HepG2 (cell line): ENCODE data around the gene SYPL2. TPM values are rescaled to one million over a fixed set of nuclear protein-coding genes. Genes with fewer than 3 reads are reported as not detected.
A peak's percentile ranks its signal among the peaks of the same experiment; 100 is the strongest.

Experiments
- CREM ChIP-seq, 2 experiments: sonication (generic) in 1 of 2; formaldehyde crosslinking in 1 of 2; IDR thresholded peaks; 2 replicates each; pipeline versions ENCODE4 v1.4.0 to v1.6.1; 2016 to 2020; ENCODE audit warnings: antibody characterized with exemption in 1 of 2, mild to moderate bottlenecking in 1 of 2, missing genetic modification reagents in 1 of 2
- MAZ ChIP-seq, 2 experiments: sonication (generic) in 1 of 2; formaldehyde crosslinking in 1 of 2; IDR thresholded peaks; 2 replicates each; pipeline versions ENCODE4 v1.5.0 to v1.6.1; 2012 to 2020; ENCODE audit warnings: low read depth in 2 of 2, mild to moderate bottlenecking in 2 of 2, borderline replicate concordance in 1 of 2, improper control_type of control experiment in 1 of 2, low read length in 1 of 2, missing genetic modification reagents in 1 of 2, moderate library complexity in 1 of 2
- MIER2 ChIP-seq: IDR thresholded peaks from 2 replicates; pipeline ENCODE4 v1.6.1; 2016; ENCODE audit warnings: missing biosample characterization, missing genetic modification reagents
- RAD21 ChIP-seq: fragments of 450-650 bp; formaldehyde crosslinking; IDR thresholded peaks from 2 replicates; pipeline ENCODE4 v1.5.0; 2020; ENCODE audit warnings: mild to moderate bottlenecking
- SSRP1 ChIP-seq: IDR thresholded peaks from 2 replicates; pipeline ENCODE4 v1.6.1; 2016; ENCODE audit warnings: control low read depth
- TOE1 ChIP-seq: sonication (generic); formaldehyde crosslinking; IDR thresholded peaks from 2 replicates; pipeline ENCODE4 v1.4.0; 2020; ENCODE audit warnings: mild to moderate bottlenecking, missing genetic modification reagents
- ZBTB1 ChIP-seq: sonication (generic); formaldehyde crosslinking; IDR thresholded peaks from 2 replicates; pipeline ENCODE4 v1.4.0; 2020; ENCODE audit warnings: missing genetic modification reagents, borderline replicate concordance
- ZNF563 ChIP-seq: sonication (generic); formaldehyde crosslinking; IDR thresholded peaks from 2 replicates; pipeline ENCODE4 v1.8.0; 2022; ENCODE audit warnings: mild to moderate bottlenecking, moderate library complexity, missing genetic modification reagents
- ZNF674 ChIP-seq: sonication (generic); formaldehyde crosslinking; IDR thresholded peaks from 2 replicates; pipeline ENCODE4 v1.5.0; 2020; ENCODE audit warnings: low read depth, mild to moderate bottlenecking, missing genetic modification reagents
- polyA plus RNA-seq, 8 experiments: library from polyadenylated mRNA; depleted of rRNA in 3 of 8; stranded (reverse) in 7 of 8; unstranded in 1 of 8; fragments of >200 nt; fragmentation: Illumina TruSeq in 4 of 8; extraction: Trizol in 4 of 8; gene quantifications; 2 replicates each; pipeline versions ENCODE4 v1.2.1 to v1.2.3, GENCODE V29; 2011 to 2016; ENCODE audit warnings: low read depth in 4 of 8, missing spikeins in 1 of 8, mixed read lengths in 1 of 8; ENCODE audit not compliant: insufficient read depth in 1 of 8
- total RNA-seq, 5 experiments: library from RNA; depleted of rRNA; stranded (reverse); fragments of >200 nt; fragmentation: Illumina TruSeq; extraction: Trizol; gene quantifications; 2 replicates each; pipeline ENCODE4 v1.2.3, GENCODE V29; 2016; ENCODE audit warnings: low read depth in 1 of 5
- TF ChIP-seq, protein P1 (sequence below): sonication (generic); formaldehyde crosslinking; IDR thresholded peaks from 2 replicates; pipeline ENCODE4 v1.5.0; 2020; ENCODE audit warnings: mild to moderate bottlenecking, missing genetic modification reagents
- TF ChIP-seq, protein P2 (sequence below), 2 experiments: sonication (generic) in 1 of 2; formaldehyde crosslinking in 1 of 2; IDR thresholded peaks; 2 replicates each; pipeline versions ENCODE4 v1.4.0 to v1.6.1; 2016 to 2020; ENCODE audit warnings: borderline replicate concordance in 1 of 2, low read depth in 1 of 2, mild to moderate bottlenecking in 1 of 2, missing genetic modification reagents in 1 of 2
- TF ChIP-seq, protein P3 (sequence below): sonication (generic); formaldehyde crosslinking; IDR thresholded peaks from 2 replicates; pipeline ENCODE4 v1.5.0; 2020; ENCODE audit warnings: missing genetic modification reagents, mild to moderate bottlenecking, borderline replicate concordance
- TF ChIP-seq, protein P4 (sequence below): sonication (generic); formaldehyde crosslinking; IDR thresholded peaks from 2 replicates; pipeline ENCODE4 v1.4.0; 2020; ENCODE audit warnings: missing genetic modification reagents
- TF ChIP-seq, protein P5 (sequence below): sonication (generic); formaldehyde crosslinking; IDR thresholded peaks from 2 replicates; pipeline ENCODE4 v1.8.1; 2022; ENCODE audit warnings: mild to moderate bottlenecking, missing genetic modification reagents

Gene SYPL2
- total and polyA plus RNA-seq, 2 of the 13 experiments (the other 11 are each of a cell fraction or from before 2014, with no cell fraction given), result 0.17 to 0.24 TPM

DNA sequence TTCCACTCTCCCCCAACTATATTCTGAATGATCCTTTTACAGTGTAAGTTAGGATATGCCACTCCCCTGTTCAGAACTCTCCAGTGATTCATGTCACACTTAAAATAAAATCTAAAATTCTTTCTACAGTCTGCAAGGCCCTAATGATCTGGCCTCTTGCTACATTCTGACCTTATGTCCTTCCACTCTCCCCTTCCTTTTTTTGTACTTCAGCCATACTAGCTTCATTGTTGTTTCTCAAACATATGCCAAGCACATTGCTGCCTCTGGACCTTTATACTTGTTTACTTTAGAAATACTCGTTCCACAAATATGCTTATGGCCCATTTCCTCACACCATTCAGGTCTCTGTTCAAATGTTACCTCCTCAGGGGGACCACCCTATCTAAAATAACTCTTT is 25.3 kb upstream of the SYPL2 start (continued):
- peak; percentile 36; the same call in 1 of the 2 replicates for TF ChIP-seq CREM (IDR thresholded peaks at IDR 0.05)
- TF ChIP-seq CREM (CRISPR knock-in tag; IDR thresholded peaks at IDR 0.05), result no peak
- TF ChIP-seq ZNF563 (CRISPR knock-in tag), result no peak
- TF ChIP-seq, protein P1, sequence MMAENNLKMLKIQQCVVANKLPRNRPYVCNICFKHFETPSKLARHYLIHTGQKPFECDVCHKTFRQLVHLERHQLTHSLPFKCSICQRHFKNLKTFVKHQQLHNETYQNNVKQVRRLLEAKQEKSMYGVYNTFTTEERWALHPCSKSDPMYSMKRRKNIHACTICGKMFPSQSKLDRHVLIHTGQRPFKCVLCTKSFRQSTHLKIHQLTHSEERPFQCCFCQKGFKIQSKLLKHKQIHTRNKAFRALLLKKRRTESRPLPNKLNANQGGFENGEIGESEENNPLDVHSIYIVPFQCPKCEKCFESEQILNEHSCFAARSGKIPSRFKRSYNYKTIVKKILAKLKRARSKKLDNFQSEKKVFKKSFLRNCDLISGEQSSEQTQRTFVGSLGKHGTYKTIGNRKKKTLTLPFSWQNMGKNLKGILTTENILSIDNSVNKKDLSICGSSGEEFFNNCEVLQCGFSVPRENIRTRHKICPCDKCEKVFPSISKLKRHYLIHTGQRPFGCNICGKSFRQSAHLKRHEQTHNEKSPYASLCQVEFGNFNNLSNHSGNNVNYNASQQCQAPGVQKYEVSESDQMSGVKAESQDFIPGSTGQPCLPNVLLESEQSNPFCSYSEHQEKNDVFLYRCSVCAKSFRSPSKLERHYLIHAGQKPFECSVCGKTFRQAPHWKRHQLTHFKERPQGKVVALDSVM (CRISPR knock-in tag), result no peak
- TF ChIP-seq, protein P2, sequence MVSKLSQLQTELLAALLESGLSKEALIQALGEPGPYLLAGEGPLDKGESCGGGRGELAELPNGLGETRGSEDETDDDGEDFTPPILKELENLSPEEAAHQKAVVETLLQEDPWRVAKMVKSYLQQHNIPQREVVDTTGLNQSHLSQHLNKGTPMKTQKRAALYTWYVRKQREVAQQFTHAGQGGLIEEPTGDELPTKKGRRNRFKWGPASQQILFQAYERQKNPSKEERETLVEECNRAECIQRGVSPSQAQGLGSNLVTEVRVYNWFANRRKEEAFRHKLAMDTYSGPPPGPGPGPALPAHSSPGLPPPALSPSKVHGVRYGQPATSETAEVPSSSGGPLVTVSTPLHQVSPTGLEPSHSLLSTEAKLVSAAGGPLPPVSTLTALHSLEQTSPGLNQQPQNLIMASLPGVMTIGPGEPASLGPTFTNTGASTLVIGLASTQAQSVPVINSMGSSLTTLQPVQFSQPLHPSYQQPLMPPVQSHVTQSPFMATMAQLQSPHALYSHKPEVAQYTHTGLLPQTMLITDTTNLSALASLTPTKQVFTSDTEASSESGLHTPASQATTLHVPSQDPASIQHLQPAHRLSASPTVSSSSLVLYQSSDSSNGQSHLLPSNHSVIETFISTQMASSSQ (IDR thresholded peaks at IDR 0.05; ENCODE audit: low read depth), result no peak
- TF ChIP-seq, protein P2 (CRISPR knock-in tag; IDR thresholded peaks at IDR 0.05; ENCODE audit: borderline replicate concordance), result no peak
- TF ChIP-seq, protein P3, sequence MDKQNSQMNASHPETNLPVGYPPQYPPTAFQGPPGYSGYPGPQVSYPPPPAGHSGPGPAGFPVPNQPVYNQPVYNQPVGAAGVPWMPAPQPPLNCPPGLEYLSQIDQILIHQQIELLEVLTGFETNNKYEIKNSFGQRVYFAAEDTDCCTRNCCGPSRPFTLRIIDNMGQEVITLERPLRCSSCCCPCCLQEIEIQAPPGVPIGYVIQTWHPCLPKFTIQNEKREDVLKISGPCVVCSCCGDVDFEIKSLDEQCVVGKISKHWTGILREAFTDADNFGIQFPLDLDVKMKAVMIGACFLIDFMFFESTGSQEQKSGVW (CRISPR knock-in tag), result no peak
- no peak for TF ChIP-seq ZBTB1 (CRISPR knock-in tag)
- TF ChIP-seq, protein P4, sequence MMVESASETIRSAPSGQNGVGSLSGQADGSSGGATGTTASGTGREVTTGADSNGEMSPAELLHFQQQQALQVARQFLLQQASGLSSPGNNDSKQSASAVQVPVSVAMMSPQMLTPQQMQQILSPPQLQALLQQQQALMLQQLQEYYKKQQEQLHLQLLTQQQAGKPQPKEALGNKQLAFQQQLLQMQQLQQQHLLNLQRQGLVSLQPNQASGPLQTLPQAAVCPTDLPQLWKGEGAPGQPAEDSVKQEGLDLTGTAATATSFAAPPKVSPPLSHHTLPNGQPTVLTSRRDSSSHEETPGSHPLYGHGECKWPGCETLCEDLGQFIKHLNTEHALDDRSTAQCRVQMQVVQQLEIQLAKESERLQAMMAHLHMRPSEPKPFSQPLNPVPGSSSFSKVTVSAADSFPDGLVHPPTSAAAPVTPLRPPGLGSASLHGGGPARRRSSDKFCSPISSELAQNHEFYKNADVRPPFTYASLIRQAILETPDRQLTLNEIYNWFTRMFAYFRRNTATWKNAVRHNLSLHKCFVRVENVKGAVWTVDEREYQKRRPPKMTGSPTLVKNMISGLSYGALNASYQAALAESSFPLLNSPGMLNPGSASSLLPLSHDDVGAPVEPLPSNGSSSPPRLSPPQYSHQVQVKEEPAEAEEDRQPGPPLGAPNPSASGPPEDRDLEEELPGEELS, result 0 out of 2 replicates have a peak, but pooled peaks have one; percentile 44
- TF ChIP-seq MAZ (IDR thresholded peaks at IDR 0.05; ENCODE audit: borderline replicate concordance, low read depth, low read length), result no peak
- TF ChIP-seq MAZ (CRISPR knock-in tag; IDR thresholded peaks at IDR 0.05; ENCODE audit: low read depth), result no peak
- TF ChIP-seq TOE1 (CRISPR knock-in tag), result no peak
- TF ChIP-seq, protein P5, sequence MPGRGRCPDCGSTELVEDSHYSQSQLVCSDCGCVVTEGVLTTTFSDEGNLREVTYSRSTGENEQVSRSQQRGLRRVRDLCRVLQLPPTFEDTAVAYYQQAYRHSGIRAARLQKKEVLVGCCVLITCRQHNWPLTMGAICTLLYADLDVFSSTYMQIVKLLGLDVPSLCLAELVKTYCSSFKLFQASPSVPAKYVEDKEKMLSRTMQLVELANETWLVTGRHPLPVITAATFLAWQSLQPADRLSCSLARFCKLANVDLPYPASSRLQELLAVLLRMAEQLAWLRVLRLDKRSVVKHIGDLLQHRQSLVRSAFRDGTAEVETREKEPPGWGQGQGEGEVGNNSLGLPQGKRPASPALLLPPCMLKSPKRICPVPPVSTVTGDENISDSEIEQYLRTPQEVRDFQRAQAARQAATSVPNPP, result no peak
- TF ChIP-seq ZNF674 (CRISPR knock-in tag), result no peak
- TF ChIP-seq RAD21 (CRISPR knock-in tag), result no peak
- TF ChIP-seq MIER2, result no peak
- no peak for TF ChIP-seq SSRP1
